ENCODE results near the gene CHST14.

The CHST14 gene

GRCh38 chr15:40463279-40463678, 7.5 kb upstream of the CHST14 start:
- no peak for DNase-seq (ENCODE audit: low read depth)

- no peak for DNase-seq (ENCODE audit: low read depth)
Measured at GRCh38 chr15:40463886-40464545, 6.8 kb upstream of the CHST14 start.

GRCh38 chr15:40464595-40465185, 6.1 kb upstream of the CHST14 start:
- no peak for DNase-seq (ENCODE audit: low read depth)

GRCh38 chr15:40465939-40466338, 4.8 kb upstream of the CHST14 start:
- DNase-seq (ENCODE audit: low read depth), result no peak

- DNase-seq (ENCODE audit: low read depth), result no peak
Measured at GRCh38 chr15:40466426-40467260, 4.1 kb upstream of the CHST14 start.

GRCh38 chr15:40467261-40467615, 3.5 kb upstream of the CHST14 start:
- DNase-seq (ENCODE audit: low read depth), result no peak

GRCh38 chr15:40468898-40469331, 1.9 kb upstream of the CHST14 start:
- no peak for DNase-seq (ENCODE audit: low read depth)

- no peak for DNase-seq (ENCODE audit: low read depth)
Measured at GRCh38 chr15:40469776-40470390, 901 bp upstream of the CHST14 start.

GRCh38 chr15:40471105-40471807, 472 bp downstream of the CHST14 start:
- DNase-seq (ENCODE audit: low read depth), result no peak

GRCh38 chr15:40471808-40472150, 995 bp downstream of the CHST14 start:
- DNase-seq (ENCODE audit: low read depth), result no peak

- no peak for DNase-seq (ENCODE audit: low read depth)
Measured at GRCh38 chr15:40472171-40472727, 1.5 kb downstream of the CHST14 start.

- no peak for DNase-seq (ENCODE audit: low read depth)
Measured at GRCh38 chr15:40474581-40474980, 3.8 kb downstream of the CHST14 start.

GRCh38 chr15:40477642-40478327, 7.0 kb downstream of the CHST14 start:
- DNase-seq (ENCODE audit: low read depth), result no peak

GRCh38 chr15:40479024-40479423, 8.2 kb downstream of the CHST14 start:
- DNase-seq (ENCODE audit: low read depth), result no peak

GRCh38 chr15:40481341-40482074, 10.7 kb downstream of the CHST14 start:
- no peak for DNase-seq (ENCODE audit: low read depth)

- no peak for DNase-seq (ENCODE audit: low read depth)
Measured at GRCh38 chr15:40483919-40484318, 13.1 kb downstream of the CHST14 start.

- DNase-seq (ENCODE audit: low read depth), result no peak
Measured at GRCh38 chr15:40486066-40486770, 15.4 kb downstream of the CHST14 start.

GRCh38 chr15:40487816-40488682, 17.3 kb downstream of the CHST14 start:
- DNase-seq (ENCODE audit: low read depth), result no peak
